ENCODE data around the gene SYT1. TPM values are rescaled to one million over a fixed set of nuclear protein-coding genes. Genes with fewer than 3 reads are reported as not detected.

SYT1 gene
- total RNA-seq, 2 donors from 2014 or later, result 6.1 to 11.5 TPM

DNA sequence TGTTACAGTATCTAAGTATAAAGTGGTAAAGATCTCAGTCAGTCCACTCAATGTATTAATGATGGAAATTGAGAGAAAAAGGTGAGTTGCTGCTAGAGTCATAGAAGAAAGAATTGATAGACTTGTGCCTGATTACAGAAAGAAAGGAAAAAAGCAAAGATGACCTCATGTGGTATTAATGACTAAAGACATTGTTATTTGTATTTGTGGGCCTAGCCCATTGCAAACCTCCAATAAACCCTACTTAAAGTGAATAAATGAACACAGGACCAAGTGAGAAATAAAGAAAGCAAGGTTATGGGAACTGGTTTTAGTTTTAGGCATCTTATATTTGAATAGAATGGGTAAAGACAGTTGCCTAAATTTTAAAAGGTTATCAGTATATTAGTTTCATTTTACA is 105.5 kb downstream of the SYT1 start:
- no peak for DNase-seq (ENCODE audit: low spot score)
- TF ChIP-seq, protein P1, sequence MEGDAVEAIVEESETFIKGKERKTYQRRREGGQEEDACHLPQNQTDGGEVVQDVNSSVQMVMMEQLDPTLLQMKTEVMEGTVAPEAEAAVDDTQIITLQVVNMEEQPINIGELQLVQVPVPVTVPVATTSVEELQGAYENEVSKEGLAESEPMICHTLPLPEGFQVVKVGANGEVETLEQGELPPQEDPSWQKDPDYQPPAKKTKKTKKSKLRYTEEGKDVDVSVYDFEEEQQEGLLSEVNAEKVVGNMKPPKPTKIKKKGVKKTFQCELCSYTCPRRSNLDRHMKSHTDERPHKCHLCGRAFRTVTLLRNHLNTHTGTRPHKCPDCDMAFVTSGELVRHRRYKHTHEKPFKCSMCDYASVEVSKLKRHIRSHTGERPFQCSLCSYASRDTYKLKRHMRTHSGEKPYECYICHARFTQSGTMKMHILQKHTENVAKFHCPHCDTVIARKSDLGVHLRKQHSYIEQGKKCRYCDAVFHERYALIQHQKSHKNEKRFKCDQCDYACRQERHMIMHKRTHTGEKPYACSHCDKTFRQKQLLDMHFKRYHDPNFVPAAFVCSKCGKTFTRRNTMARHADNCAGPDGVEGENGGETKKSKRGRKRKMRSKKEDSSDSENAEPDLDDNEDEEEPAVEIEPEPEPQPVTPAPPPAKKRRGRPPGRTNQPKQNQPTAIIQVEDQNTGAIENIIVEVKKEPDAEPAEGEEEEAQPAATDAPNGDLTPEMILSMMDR (IDR thresholded peaks at IDR 0.05), result no peak
- TF ChIP-seq POLR2AphosphoS5 (IDR thresholded peaks at IDR 0.05) (no peak), POLR2A (IDR thresholded peaks at IDR 0.05) (no peak)
- Histone ChIP-seq H3K27ac (no peak overlapping the region), H3K4me1 (replicated peaks) (no peaks in the 10 kb centered on the region), H3K9me3 (no peaks in the 10 kb centered on the region), H3K36me3 (no peaks in the 10 kb centered on the region), H3K27me3 (replicated peaks; ENCODE audit: insufficient read depth) (no peaks in the 10 kb centered on the region), H3K4me3 (no peak overlapping the region)
- intact Hi-C loops (cut with DNase I), result no loop called here

DNA sequence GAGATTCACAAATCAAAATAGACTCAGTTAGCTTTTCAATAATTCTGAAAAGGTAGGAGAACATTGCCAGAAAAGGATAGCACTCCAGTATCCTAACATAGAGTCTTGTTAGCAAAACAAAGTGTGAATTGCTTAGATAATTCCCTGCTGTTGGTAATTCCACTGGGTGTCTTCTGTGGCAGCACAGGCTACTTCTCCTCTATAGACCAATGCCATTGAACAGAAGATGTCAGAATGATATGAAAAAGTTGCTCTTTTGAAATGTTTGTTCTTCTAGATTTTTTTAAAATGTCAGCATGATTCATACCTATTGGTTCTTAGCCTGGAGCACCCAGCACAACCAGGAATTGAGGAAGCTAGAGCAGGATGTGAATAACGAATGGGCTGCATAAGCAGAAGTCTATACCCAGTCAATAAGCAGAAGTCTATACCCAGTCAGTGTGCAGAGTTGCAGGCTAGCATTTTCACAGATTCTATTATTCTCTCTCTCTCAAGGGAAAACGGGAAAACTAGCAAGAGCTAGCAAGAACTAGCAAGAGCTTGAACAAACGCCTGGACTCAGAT is 112.8 kb downstream of the SYT1 start:
- intact Hi-C loops (cut with DNase I), result no loop called here
- 67% methylated on average over 3 of the region's 3 CpGs for WGBS
- Histone ChIP-seq H3K36me3 (no peaks in the 10 kb centered on the region), H3K27me3 (replicated peaks; ENCODE audit: insufficient read depth) (no peaks in the 10 kb centered on the region), H3K27ac (no peak overlapping the region), H3K9me3 (no peaks in the 10 kb centered on the region), H3K4me3 (no peak overlapping the region), H3K4me1 (replicated peaks) (no peaks in the 10 kb centered on the region)
- no peak for DNase-seq (ENCODE audit: low spot score)
- TF ChIP-seq POLR2AphosphoS5 (IDR thresholded peaks at IDR 0.05) (no peak), POLR2A (IDR thresholded peaks at IDR 0.05) (no peak)
- TF ChIP-seq, protein P1 (IDR thresholded peaks at IDR 0.05), result no peak

DNA sequence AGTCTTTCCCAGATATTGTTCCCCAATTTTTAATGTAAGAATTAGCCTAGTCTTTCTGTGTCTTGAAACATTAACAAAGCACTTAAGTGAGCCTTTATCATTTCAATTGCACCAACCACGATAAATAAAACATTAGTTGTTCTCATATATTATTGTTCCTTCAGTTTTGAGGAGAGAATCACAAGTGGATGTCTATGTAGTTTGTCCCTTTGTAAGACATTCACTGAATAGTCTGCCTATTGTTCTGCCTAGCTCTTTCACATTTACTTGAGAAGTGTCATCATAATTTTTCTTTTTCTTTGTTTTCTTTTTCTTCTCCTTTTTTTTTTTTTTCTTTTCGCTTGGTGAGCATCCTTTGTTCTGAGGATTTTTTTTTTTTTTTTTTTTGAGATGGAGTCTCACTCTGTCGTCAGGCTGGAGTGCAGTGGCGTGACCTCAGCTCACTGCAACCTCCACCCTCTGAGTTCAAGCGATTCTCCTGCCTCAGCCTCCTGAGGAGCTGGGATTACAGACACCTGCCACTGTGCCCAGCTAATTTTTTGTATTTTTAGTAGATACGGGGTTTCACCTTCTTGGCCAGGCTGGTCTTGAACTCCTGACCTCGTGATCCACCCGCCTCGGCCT is 129.7 kb downstream of the SYT1 start:
- TF ChIP-seq, protein P1 (IDR thresholded peaks at IDR 0.05), result no peak
- TF ChIP-seq POLR2A (IDR thresholded peaks at IDR 0.05) (no peak), POLR2AphosphoS5 (IDR thresholded peaks at IDR 0.05) (no peak)
- intact Hi-C loops (cut with DNase I), result no loop called here
- Histone ChIP-seq H3K4me3 (no peak overlapping the region), H3K27ac (no peak overlapping the region), H3K4me1 (replicated peaks) (no peaks in the 10 kb centered on the region), H3K36me3 (no peaks in the 10 kb centered on the region), H3K9me3 (no peaks in the 10 kb centered on the region), H3K27me3 (replicated peaks; ENCODE audit: insufficient read depth) (no peaks in the 10 kb centered on the region)
- 95% methylated on average over 9 of the region's 9 CpGs for WGBS
- no peak for DNase-seq (ENCODE audit: low spot score)

DNA sequence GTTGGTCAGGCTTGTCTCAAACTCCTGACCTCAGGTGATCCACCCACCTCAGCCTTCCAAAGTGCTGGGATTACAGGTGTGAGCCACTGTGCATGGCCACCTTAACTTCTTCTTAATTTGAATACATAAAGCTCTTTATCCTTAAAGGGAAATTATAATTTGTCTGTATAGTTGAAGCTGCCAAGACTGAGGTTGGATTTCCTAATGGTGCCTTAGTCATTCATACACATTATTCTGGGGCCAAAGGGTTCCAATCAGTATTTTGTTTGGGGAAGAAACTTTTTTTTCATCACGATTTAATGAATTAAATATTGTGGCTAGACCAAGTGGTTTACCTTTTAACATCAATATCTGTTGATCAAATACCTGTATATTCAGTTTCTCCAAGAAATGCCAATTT is 135.9 kb downstream of the SYT1 start:
- WGBS, result 100% methylated on average over 1 of the region's 1 CpG

DNA sequence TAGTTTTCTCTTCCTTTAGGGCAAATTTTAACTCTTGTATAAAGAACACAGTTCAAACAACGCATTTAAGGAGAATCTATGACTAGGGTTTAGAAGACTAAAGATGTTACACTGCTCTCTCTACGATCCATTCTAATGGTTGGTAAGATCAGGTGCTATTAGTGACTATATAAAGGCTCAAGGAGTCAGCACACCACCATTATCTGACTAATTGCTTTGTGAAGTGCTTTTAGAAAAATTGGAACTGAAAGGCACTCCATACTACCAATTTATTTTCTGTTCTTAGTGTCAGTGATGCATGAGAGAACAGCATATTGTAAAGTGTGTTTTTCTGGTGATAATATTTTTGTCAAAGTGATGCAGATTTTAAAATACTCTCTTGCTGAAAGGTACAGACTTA is 136.8 kb downstream of the SYT1 start:
- WGBS, result 93% methylated on average over 2 of the region's 2 CpGs
- intact Hi-C loops (cut with DNase I), result no loop called here
- H3K27me3 ChIP-seq (replicated peaks; ENCODE audit: insufficient read depth), result no peaks in the 10 kb centered on the region
- H3K27ac ChIP-seq, result no peak overlapping the region
- DNase-seq (ENCODE audit: low spot score), result no peak
- H3K4me3 ChIP-seq, result no peak overlapping the region
- H3K36me3 ChIP-seq, result no peaks in the 10 kb centered on the region
- no peaks in the 10 kb centered on the region for H3K9me3 ChIP-seq
- no peaks in the 10 kb centered on the region for H3K4me1 ChIP-seq (replicated peaks)
- TF ChIP-seq POLR2A (IDR thresholded peaks at IDR 0.05), result no peak
- TF ChIP-seq, protein P1 (IDR thresholded peaks at IDR 0.05), result no peak
- no peak for TF ChIP-seq POLR2AphosphoS5 (IDR thresholded peaks at IDR 0.05)

More for the DNA sequence above, 135.9 kb downstream of the SYT1 start:
- intact Hi-C loops (cut with DNase I), result no loop called here
- Histone ChIP-seq H3K4me1 (replicated peaks) (no peaks in the 10 kb centered on the region), H3K9me3 (no peaks in the 10 kb centered on the region), H3K27ac (no peak overlapping the region), H3K27me3 (replicated peaks; ENCODE audit: insufficient read depth) (no peaks in the 10 kb centered on the region), H3K4me3 (no peak overlapping the region), H3K36me3 (no peaks in the 10 kb centered on the region)
- no peak for DNase-seq (ENCODE audit: low spot score)
- TF ChIP-seq POLR2A (IDR thresholded peaks at IDR 0.05) (no peak), POLR2AphosphoS5 (IDR thresholded peaks at IDR 0.05) (no peak)

All from prostate gland (tissue), 2 donors.